Cardiac muscle cell (in vitro differentiated cells and primary cell): ENCODE measurements around the gene MAPKAPK2. TPM values are rescaled to one million over a fixed set of nuclear protein-coding genes. Genes with fewer than 3 reads are reported as not detected.
"Not testable (repeated sequence)": the region's sequence is repeated elsewhere in the genome, so short reads cannot be mapped to it uniquely, and the experiment has no call there.

Experiments used
- DNase-seq, 2 donors: peaks; one replicate each; pipeline versions ENCODE4 v3.0.0 to v3.0.0-alpha.2; 2010 to 2017; ENCODE audit warnings: low read depth in 1 of 2, low spot score in 1 of 2
- H3K27ac ChIP-seq: fragments of 200-600 bp; sonication (generic); 2 replicates; pipeline ENCODE4 v1.5.1; 2016
- H3K27me3 ChIP-seq: fragments of 200-600 bp; sonication (generic); 2 replicates; pipeline ENCODE4 v1.6.0; 2016; ENCODE audit warnings: control low read depth
- H3K36me3 ChIP-seq: fragments of 200-600 bp; sonication (generic); 2 replicates; pipeline ENCODE4 v1.5.1; 2016; ENCODE audit warnings: control low read depth
- H3K4me1 ChIP-seq: fragments of 200-600 bp; sonication (generic); 2 replicates; pipeline ENCODE4 v1.8.1; 2017; ENCODE audit warnings: low read depth, mild to moderate bottlenecking, mixed run types
- H3K4me3 ChIP-seq: fragments of 200-600 bp; sonication (generic); 2 replicates; pipeline ENCODE4 v1.5.1; 2016; ENCODE audit warnings: mild to moderate bottlenecking
- H3K9me3 ChIP-seq: fragments of 200-600 bp; sonication (generic); 2 replicates; pipeline ENCODE4 v1.5.1; 2017; ENCODE audit warnings: low read depth, mild to moderate bottlenecking, control low read depth
- polyA plus RNA-seq: library from polyadenylated mRNA; unstranded; fragments of >200 nt; fragmentation: Nextera tagmentation; extraction: Ambion mirVana; gene quantifications from 2 replicates; pipeline ENCODE4 v1.2.1, GENCODE V29; 2016
- total RNA-seq: library from RNA; depleted of rRNA; stranded (reverse); fragments of >200 nt; gene quantifications from 2 replicates; pipeline ENCODE4 v1.2.3, GENCODE V29; 2016
- TF ChIP-seq, protein P1 (sequence below): IDR thresholded peaks from 2 replicates; pipeline ENCODE4 v1.5.1; 2012; ENCODE audit warnings: low read depth, mild to moderate bottlenecking, low read length

The MAPKAPK2 gene
- 99.4 and 117 TPM in 2 replicates for total RNA-seq
- 31.4 and 37.1 TPM in 2 replicates for polyA plus RNA-seq

DNA sequence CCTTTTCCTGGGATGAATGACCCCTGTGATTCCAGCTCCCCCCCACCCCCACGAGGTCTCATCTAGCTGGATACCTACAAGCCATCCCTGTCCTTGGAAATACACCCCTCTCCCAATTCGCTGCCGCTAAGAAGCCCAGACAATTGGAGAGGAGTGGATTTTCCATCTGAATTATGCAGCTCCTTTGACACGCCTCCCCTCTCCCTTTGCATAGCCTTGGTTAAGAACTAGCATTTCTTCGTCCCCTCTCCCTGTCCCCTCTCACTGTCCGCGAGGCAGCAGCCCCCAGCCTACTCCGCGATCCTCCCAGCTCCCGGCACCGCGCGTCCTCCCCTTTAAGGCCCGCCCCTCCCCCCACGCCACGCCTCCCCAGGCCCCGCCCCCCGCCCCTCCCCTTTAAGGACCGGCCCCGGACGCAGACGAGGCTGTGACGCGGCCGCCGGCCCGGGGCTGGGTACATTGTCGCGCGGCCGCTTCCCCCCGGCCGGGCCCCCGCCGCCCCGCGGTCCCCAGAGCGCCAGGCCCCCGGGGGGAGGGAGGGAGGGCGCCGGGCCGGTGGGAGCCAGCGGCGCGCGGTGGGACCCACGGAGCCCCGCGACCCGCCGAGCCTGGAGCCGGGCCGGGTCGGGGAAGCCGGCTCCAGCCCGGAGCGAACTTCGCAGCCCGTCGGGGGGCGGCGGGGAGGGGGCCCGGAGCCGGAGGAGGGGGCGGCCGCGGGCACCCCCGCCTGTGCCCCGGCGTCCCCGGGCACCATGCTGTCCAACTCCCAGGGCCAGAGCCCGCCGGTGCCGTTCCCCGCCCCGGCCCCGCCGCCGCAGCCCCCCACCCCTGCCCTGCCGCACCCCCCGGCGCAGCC is at the start of gene MAPKAPK2:
TSS of gene MAPKAPK2 (plus strand) at position 428 of the 856 bp plus-strand sequence. CDS start at position 753, 325 bp downstream.
- H3K4me3 ChIP-seq = peak within 1 kb of the TSS; percentile 91
- TF ChIP-seq, protein P1, sequence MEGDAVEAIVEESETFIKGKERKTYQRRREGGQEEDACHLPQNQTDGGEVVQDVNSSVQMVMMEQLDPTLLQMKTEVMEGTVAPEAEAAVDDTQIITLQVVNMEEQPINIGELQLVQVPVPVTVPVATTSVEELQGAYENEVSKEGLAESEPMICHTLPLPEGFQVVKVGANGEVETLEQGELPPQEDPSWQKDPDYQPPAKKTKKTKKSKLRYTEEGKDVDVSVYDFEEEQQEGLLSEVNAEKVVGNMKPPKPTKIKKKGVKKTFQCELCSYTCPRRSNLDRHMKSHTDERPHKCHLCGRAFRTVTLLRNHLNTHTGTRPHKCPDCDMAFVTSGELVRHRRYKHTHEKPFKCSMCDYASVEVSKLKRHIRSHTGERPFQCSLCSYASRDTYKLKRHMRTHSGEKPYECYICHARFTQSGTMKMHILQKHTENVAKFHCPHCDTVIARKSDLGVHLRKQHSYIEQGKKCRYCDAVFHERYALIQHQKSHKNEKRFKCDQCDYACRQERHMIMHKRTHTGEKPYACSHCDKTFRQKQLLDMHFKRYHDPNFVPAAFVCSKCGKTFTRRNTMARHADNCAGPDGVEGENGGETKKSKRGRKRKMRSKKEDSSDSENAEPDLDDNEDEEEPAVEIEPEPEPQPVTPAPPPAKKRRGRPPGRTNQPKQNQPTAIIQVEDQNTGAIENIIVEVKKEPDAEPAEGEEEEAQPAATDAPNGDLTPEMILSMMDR = no peak
- DNase-seq = peak; percentile 71 to 94
- peak within 1 kb of the TSS; percentile 98 for H3K27ac ChIP-seq
- H3K27me3 ChIP-seq = no peaks in the 10 kb centered on the region
- no peaks in the 10 kb centered on the region for H3K36me3 ChIP-seq
- H3K9me3 ChIP-seq = no peaks in the 10 kb centered on the region
- peaks cover 30% of the 10 kb centered on the region for H3K4me1 ChIP-seq

DNA sequence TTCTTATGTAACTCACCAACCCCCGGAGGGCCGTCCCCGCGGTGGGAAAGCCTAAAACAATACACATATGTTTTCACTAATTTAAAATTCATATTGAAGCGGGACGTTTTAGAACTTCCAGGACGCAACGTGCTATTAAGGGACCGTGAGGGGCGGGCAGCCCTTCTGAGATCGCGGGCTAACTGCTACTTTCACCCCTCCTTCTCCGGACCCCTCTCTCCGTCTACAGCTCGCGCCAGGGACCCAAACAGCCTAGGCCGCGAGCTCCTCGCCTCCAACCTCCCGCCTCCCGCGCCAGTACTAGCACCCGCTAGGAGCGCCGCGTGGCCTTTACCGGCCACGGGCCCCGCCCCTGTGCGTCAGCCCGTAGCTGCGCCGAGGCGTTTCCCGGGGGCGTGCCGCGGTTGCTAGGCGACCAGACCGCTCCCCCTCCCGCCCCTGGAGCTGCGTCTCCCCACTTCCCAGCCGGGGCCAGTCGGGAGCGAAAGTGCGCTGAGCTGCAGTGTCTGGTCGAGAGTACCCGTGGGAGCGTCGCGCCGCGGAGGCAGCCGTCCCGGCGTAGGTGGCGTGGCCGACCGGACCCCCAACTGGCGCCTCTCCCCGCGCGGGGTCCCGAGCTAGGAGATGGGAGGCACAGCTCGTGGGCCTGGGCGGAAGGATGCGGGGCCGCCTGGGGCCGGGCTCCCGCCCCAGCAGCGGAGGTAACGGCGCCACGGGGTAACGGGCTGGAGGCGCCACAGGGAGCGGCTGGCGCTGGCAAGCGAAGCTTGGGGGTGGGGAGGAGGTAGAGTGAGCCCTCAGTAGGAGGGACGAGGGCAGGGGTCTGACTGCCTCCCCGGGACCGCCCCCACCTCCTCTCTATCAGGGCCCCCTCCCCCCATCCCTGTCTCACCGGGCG is 49.4 kb upstream of the MAPKAPK2 start, which contains the start of gene DYRK3:
TSS of gene DYRK3 (plus strand) at position 457 of the 898 bp plus-strand sequence. CDS start at position 625, 168 bp downstream.
- DNase-seq = peak; percentile 96 to 97
- Histone ChIP-seq H3K27me3 (no peaks in the 10 kb centered on the region), H3K36me3 (no peaks in the 10 kb centered on the region), H3K4me1 (peaks cover 25% of the 10 kb centered on the region), H3K27ac (peak within 1 kb of the TSS; percentile 79), H3K4me3 (peak within 1 kb of the TSS; percentile 90), H3K9me3 (no peaks in the 10 kb centered on the region)
- TF ChIP-seq, protein P1 = no peak

DNA sequence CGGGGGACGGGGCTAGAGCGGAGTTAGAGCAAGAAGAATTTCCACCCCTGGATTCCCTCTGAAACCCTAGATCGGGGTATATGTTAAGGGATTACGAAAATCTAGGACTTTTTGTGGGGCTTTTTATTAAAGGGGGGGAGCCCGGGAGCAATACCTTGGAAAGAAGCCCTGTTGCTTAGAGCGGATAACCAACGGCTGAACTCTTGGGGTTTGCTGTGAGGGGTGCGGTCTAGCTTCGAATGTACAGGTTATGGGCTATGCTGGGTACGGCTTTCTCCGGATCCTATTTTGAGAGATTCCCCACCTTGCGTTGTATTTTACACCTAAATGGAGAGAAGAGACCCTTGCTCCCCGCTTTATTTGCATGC is 48.7 kb upstream of the MAPKAPK2 start:
- H3K4me3 ChIP-seq = peak overlapping the region; percentile 90
- no peaks in the 10 kb centered on the region for H3K27me3 ChIP-seq
- TF ChIP-seq, protein P1 = no peak
- H3K9me3 ChIP-seq = no peaks in the 10 kb centered on the region
- H3K27ac ChIP-seq = peak overlapping the region; percentile 79
- peaks cover 25% of the 10 kb centered on the region for H3K4me1 ChIP-seq
- H3K36me3 ChIP-seq = no peaks in the 10 kb centered on the region
- DNase-seq = no peak

DNA sequence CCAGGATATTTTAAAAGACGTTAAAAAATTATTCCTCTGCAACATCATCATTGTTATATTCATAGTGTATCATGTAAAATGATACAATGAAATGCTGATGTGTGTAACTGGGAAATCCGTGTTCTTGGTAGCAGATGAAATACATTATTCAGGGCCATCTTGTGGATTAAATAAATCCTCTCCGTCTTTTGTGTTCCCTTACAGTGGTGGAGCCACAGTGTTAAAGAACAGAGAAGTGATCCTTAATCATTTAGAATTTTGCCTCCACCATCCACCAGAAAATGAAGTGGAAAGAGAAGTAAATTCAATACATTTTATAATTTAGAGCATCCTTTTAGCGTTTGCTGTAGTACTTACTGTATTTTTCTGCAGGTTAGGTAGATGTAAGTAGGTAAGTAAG is 48.0 kb upstream of the MAPKAPK2 start:
- H3K27me3 ChIP-seq = no peaks in the 10 kb centered on the region
- H3K4me3 ChIP-seq = peak overlapping the region; percentile 90
- no peak for DNase-seq
- no peak overlapping the region for H3K27ac ChIP-seq
- H3K9me3 ChIP-seq = no peaks in the 10 kb centered on the region
- peaks cover 25% of the 10 kb centered on the region for H3K4me1 ChIP-seq
- H3K36me3 ChIP-seq = no peaks in the 10 kb centered on the region
- TF ChIP-seq, protein P1 = no peak

DNA sequence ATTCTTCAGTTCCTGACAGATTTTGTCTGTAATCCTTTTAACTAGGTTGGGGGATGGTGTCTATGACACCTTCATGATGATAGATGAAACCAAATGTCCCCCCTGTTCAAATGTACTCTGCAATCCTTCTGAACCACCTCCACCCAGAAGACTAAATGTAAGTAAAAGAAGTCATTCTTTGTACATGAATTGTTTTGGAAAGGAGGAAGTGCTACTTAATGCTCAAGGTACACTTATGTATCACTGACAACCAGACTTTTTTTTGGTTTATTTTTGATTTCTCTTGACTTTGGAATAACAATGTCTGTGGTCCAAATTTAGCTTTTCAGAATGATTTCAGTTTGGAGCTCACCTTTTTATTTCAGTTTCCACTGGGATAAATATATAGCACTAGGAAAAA is 47.1 kb upstream of the MAPKAPK2 start:
- Histone ChIP-seq H3K4me3 (no peak overlapping the region), H3K4me1 (peaks cover 25% of the 10 kb centered on the region), H3K9me3 (no peaks in the 10 kb centered on the region), H3K27ac (no peak overlapping the region), H3K27me3 (no peaks in the 10 kb centered on the region), H3K36me3 (no peaks in the 10 kb centered on the region)
- TF ChIP-seq, protein P1 = no peak
- DNase-seq = no peak

DNA sequence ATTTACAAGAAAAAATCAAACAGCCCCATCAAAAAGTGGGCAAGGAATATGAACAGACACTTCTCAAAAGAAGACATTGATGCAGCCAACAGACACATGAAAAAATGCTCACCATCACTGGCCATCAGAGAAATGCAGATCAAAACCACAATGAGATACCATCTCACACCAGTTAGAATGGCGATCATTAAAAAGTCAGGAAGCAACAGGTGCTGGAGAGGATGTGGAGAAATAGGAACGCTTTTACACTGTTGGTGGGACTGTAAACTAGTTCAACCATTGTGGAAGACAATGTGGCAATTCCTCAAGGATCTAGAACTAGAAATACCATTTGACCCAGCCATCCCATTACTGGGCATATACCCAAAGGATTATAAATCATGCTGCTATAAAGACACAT is 42.6 kb upstream of the MAPKAPK2 start:
- H3K27me3 ChIP-seq, H3K9me3 ChIP-seq, DNase-seq, H3K36me3 ChIP-seq, H3K4me3 ChIP-seq, H3K4me1 ChIP-seq, H3K27ac ChIP-seq: not testable (repeated sequence)
